Raji (cell line): ENCODE measurements around the gene SLC23A3.

Experiments
- POLR2A ChIP-seq: IDR thresholded peaks from 2 replicates; pipeline ENCODE4 v1.6.1; 2011; ENCODE audit warnings: low read depth, low read length, control low read depth; ENCODE audit not compliant: insufficient read depth

SLC23A3 gene

GRCh38 chr2:219207884-219208740 is 38.3 kb upstream of the SLC23A3 start:
- TF ChIP-seq POLR2A = no peak

DNA sequence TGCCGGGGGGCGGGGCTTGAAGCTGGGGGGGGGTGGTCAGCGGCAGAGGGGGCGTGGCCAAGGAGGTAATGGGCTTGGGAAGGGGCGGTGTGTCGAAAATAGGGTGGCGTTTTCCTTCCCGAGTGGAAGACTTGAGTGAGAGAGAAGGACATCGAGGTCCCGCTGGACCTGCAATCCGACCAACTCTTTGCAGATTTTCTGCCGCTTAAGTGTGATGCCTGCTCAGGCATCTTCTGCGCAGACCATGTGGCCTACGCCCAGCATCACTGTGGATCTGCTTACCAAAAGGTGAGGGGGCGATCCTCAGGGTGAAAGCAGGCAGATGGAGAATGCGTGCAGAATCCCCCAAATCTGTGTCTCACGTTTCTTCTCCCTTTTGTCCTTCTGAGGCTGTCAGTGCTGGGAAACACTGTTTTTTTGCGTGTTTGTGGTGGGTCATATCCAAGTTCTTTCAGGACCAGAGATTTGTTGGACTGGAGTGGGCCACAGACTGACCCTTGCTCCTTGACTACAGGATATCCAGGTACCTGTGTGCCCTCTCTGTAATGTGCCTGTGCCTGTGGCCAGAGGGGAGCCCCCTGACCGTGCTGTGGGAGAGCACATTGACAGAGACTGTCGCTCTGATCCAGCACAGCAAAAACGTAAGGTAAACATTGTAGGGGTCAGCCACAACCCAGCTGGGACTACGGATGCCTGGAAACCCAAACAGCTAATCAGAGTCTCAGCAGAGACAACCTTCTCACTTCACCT is 37.5 kb upstream of the SLC23A3 start:
- no peak for TF ChIP-seq POLR2A

DNA sequence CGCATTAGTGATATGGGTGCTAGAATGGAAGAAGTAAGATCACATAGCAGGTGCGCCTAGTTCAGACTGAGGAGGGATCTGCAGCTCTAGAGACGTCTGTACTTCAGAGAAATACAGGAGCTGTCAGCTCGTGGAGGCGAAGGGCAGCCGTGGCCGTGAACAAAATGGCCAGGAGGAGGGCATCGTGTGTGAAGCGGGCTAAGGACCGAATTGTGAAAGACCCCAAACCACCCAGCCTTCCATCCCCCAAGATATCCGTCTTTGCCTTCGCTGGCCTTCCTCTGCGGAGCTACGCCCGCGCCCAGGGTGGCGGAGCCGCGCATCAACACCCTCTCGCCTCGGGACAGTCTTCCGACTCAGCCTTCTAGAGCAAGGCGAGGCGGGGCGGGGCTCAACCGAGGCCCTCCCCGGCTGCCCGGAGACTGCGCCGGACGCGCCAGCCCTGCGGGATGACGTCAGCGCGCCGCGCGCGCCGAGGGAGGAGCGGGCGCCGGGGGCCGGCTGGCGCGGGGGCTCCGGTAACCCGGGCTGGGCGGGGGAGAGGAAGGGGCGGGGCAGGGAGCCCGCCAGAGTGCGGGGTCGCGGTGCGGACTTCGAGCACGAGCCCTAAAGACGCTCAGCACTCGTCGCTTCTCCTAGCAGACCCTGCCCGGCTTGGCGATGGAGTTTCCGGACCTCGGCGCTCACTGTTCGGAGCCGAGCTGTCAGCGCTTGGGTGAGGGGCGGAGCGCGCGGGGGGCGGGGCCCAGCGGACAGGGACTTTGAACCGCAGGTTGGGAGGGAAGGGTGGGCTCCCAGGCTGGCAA is 36.7 kb upstream of the SLC23A3 start, which contains the start of gene ZFAND2B:
ZFAND2B (plus strand) TSS at position 455 of the 806 bp plus-strand sequence; CDS start at position 661, 206 bp downstream.
- peak; percentile 99 for TF ChIP-seq POLR2A

- TF ChIP-seq POLR2A = no peak
Observed at GRCh38 chr2:219205981-219206327, 36.1 kb upstream of the SLC23A3 start.

DNA sequence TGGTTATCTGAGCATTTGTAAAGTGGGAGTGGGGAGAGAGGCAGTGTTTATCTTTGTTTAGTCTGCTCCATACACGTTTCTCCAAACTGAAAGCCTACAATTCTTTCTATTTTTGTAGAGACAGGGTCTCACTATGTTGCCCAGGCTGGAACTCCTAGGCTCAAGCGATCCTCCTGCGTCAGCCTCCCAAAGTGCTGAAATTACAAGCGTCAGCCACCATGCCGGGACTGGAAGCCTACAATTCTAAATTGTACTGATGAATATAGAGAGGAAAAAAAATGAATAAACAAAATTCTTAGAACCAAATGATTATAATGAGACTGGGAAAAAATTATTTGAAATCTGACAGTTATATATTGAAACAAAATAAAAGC is 35.3 kb upstream of the SLC23A3 start:
- no peak for TF ChIP-seq POLR2A

- no peak for TF ChIP-seq POLR2A
Observed at GRCh38 chr2:219204425-219205164, 34.8 kb upstream of the SLC23A3 start.

DNA sequence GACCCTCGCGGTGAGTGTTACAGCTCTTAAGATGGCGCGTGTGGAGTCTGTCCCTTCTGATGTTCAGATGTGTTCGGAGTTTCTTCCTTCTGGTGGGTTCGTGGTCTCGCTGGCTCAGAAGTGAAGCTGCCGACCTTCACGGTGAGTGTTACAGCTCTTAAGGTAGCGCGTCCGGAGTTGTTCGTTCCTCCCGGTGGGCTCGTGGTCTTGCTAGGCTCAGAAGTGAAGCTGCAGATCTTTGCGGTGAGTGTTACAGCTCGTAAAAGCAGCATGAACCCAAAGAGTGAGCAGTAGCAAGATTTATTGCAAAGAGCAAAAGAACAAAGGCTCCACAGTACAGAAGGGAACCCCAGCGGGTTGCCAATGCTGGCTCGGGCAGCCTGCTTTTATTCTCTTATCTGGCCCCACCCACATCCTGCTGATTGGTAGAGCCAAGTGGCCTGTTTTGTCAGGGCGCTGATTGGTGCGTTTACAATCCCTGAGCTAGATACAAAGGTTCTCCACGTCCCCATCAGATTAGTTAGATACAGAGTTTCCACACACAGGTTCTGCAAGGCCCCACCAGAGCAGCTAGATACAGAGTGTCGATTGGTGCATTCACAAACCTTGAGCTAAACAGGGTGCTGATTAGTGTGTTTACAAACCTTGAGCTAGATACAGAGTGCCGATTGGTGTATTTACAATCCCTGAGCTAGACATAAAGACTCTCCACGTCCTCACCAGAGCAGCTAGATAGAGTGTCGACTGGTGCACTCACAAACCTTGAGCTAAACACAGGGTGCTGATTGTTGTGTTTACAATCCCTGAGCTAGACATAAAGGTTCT is 30.9 kb upstream of the SLC23A3 start:
- 0 out of 2 replicates have a peak, but pooled peaks have one; percentile 15 for TF ChIP-seq POLR2A

GRCh38 chr2:219199470-219200211 is 29.8 kb upstream of the SLC23A3 start:
- TF ChIP-seq POLR2A = no peak

DNA sequence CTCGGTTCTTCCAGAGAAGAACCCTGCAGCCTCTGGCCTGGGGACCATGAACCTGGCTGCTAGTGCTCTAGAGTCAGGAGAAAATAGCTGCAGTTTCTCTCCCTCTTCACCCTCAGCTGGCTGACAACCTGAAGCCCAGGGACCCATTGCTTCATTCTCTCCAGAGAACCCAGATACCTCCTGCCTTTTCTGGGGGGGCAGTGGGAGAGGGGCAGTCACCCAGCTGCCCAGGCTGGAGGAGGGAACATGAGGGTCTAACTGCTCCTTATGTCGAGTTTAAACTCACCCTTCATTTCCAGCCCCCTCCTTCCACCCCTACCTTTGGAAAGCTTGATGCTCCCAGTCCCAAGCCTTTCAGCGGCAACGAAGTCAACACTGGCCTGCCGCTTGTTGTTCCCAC is 29.1 kb upstream of the SLC23A3 start:
- TF ChIP-seq POLR2A = no peak

DNA sequence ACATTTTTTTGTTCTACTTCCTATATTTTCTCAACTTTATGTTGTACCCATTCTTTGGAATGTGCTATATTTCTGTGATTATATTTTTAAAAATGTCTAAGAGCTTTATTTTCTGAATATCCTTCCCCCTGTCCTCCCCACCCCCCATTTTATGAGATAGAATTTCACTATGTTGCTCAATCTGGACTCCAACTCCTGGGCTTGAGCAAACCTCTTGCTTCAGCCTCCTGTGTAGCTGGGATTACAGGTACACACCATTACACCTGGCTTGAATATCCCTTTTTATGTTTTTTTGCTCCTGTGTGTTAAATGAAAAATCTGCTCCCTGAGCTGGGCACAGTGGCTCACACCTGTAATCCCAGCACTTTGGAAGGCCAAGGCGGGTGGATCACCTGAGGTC is 27.6 kb upstream of the SLC23A3 start:
- no peak for TF ChIP-seq POLR2A

DNA sequence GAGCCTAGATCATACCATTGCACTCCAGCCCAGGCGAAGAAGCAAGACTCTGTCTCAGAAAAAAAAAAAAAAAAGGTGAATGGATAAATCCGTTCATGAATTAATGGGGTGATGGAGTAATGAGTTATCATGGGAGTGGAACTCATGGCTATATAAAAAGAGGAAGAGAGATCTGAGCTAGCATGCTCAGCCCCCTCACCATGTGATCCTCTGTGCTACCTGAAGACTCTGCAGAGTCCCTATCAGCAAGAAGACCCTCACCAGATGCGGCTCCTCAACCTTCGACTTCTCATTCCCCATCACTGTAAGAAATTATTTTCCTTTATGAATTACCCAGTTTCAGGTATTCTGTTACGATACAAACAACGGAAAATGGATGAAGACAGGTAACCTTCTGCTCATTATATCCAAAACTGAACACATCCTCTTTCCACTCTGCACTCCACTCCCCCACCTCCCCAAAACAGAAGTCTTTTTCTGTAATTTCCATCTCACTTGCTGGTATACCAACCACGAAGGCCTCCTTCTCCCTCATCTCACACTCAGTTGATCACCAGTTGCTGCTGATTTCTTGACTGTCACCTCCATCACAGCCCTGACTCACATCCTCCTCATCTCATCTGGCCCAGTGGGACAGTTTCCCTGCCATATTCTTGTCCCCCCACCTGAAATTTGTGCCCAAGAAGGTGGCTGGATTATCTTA is 17.1 kb upstream of the SLC23A3 start:
- no peak for TF ChIP-seq POLR2A

- TF ChIP-seq POLR2A = no peak
Observed at GRCh38 chr2:219184121-219184520, 14.3 kb upstream of the SLC23A3 start.
